Lung (tissue), 12 donors: Measurements from ENCODE around the gene CST7. TPM values are rescaled to one million over a fixed set of nuclear protein-coding genes. Genes with fewer than 3 reads are reported as not detected.
"Not testable (repeated sequence)": the region's sequence is repeated elsewhere in the genome, so short reads cannot be mapped to it uniquely, and the experiment has no call there.

Experiments
- ATAC-seq: fragments of 200-7000 bp; cut with Tn5 transposase; one replicate; pipeline ENCODE4 v1.9.1; 2020; ENCODE audit warnings: moderate number of reproducible peaks; ENCODE audit not compliant: insufficient read depth, low FRiP score
- DNase-seq, 3 donors: peaks; one replicate each; pipeline ENCODE4 v3.0.0-alpha.2; 2013 to 2017
- H3K27ac ChIP-seq, 2 donors: one replicate each; pipeline ENCODE4 v1.5.1; 2013; ENCODE audit warnings: mild to moderate bottlenecking in 2 of 2, moderate library complexity in 2 of 2, control low read depth in 1 of 2, inconsistent platforms in 1 of 2, low read depth in 1 of 2, low read length in 1 of 2
- H3K27me3 ChIP-seq, 3 donors: one replicate each; pipeline ENCODE4 v1.5.1; 2013; ENCODE audit warnings: low read length in 2 of 3; ENCODE audit not compliant: control insufficient read depth in 3 of 3, insufficient read depth in 3 of 3
- H3K36me3 ChIP-seq, 4 donors: one replicate each; pipeline ENCODE4 v1.5.1; 2013; ENCODE audit warnings: low read length in 4 of 4, mild to moderate bottlenecking in 1 of 4, moderate library complexity in 1 of 4; ENCODE audit not compliant: control insufficient read depth in 4 of 4, insufficient read depth in 4 of 4
- H3K4me1 ChIP-seq, 5 donors: one replicate each; pipeline ENCODE4 v1.5.1; 2013; ENCODE audit warnings: low read length in 5 of 5, mild to moderate bottlenecking in 2 of 5, moderate library complexity in 1 of 5; ENCODE audit not compliant: control insufficient read depth in 5 of 5, insufficient read depth in 5 of 5
- H3K4me3 ChIP-seq: one replicate; pipeline ENCODE4 v1.5.1; 2013; ENCODE audit warnings: mild to moderate bottlenecking, control low read depth, moderate library complexity
- H3K9ac ChIP-seq, 2 donors: one replicate each; pipeline ENCODE4 v1.5.1; 2013; ENCODE audit warnings: low read length in 2 of 2, control low read depth in 1 of 2; ENCODE audit not compliant: insufficient read depth in 1 of 2
- H3K9me3 ChIP-seq, 4 donors: one replicate each; pipeline ENCODE4 v1.5.1; 2013; ENCODE audit warnings: low read length in 3 of 4, mild to moderate bottlenecking in 1 of 4, moderate library complexity in 1 of 4; ENCODE audit not compliant: control insufficient read depth in 4 of 4, insufficient read depth in 3 of 4
- WGBS, 2 donors: extraction: QIAGEN DNeasy Blood & Tissue Kit; methylation state at CpG; one replicate each; pipeline ENCODE4 v1.1.7; 2013; 5-methylcytosine and 5-hydroxymethylcytosine counted together
- polyA plus RNA-seq, 2 donors: library from polyadenylated mRNA; stranded (reverse); fragments of 200-250 nt; gene quantifications; one replicate each; pipeline ENCODE4 v1.2.1, GENCODE V29; 2013
- total RNA-seq, 2 donors: library from RNA; depleted of rRNA in 1 of 2; stranded (reverse); fragments of >200 nt in 1 of 2; gene quantifications; one replicate each; pipeline ENCODE4 v1.2.1, GENCODE V29; 2014 to 2021
- TF ChIP-seq, protein P1 (sequence below): IDR thresholded peaks from 2 replicates; pipeline ENCODE4 v1.5.1; 2012; ENCODE audit warnings: mild to moderate bottlenecking; ENCODE audit errors: control extremely low read depth, extremely low read depth
- donor health status: control.
- donor health status: control.
- donor health status: Bipolar disorder and iron deficiency.
- donor health status: healthy.
- donor health status: DM: yes; HTN: yes; CAD: no.

The CST7 gene
- total and polyA plus RNA-seq, 4 donors, result 4.7 to 119 (median 8.4) TPM

- peaks cover 0 to 3% (median 0%) of the 10 kb centered on the region in 4 donors for H3K9me3 ChIP-seq
- ATAC-seq, result peak; percentile 51
- no peak overlapping the region for H3K4me3 ChIP-seq
- peak overlapping the region in 1 of 2 donors; percentile 80 for H3K27ac ChIP-seq
- peaks cover 0 to 4% (median 2%) of the 10 kb centered on the region in 4 donors for H3K36me3 ChIP-seq
- TF ChIP-seq, protein P1, sequence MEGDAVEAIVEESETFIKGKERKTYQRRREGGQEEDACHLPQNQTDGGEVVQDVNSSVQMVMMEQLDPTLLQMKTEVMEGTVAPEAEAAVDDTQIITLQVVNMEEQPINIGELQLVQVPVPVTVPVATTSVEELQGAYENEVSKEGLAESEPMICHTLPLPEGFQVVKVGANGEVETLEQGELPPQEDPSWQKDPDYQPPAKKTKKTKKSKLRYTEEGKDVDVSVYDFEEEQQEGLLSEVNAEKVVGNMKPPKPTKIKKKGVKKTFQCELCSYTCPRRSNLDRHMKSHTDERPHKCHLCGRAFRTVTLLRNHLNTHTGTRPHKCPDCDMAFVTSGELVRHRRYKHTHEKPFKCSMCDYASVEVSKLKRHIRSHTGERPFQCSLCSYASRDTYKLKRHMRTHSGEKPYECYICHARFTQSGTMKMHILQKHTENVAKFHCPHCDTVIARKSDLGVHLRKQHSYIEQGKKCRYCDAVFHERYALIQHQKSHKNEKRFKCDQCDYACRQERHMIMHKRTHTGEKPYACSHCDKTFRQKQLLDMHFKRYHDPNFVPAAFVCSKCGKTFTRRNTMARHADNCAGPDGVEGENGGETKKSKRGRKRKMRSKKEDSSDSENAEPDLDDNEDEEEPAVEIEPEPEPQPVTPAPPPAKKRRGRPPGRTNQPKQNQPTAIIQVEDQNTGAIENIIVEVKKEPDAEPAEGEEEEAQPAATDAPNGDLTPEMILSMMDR, result no peak
- peak; percentile 36 to 81 (median 52) for DNase-seq
- 42 to 45% methylated on average over 4 of the region's 4 CpGs for WGBS, 2 donors
- no peak overlapping the region for H3K9ac ChIP-seq
- no peaks in the 10 kb centered on the region for H3K27me3 ChIP-seq
- peaks cover under 1 to 6% (median 3%) of the 10 kb centered on the region in 5 donors for H3K4me1 ChIP-seq
These were observed 51.3 kb downstream of the CST7 start for GRCh38 chr20:25000268-25000801.

DNA sequence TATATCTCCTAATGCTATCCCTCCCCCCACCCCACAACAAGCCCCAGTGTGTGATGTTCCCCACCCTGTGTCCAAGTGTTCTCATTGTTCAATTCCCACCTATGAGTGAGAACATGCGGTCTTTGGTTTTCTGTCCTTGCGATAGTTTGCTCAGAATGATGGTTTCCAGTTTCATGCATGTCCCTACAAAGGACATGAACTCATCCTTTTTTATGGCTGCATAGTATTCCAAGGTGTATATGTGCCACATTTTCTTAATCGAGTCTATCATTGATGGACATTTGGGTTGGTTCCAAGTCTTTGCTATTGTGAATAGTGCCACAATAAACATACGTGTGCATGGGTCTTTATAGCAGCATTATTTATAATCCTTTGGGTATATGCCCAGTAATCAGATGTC, 52.3 kb downstream of the CST7 start:
- ATAC-seq, H3K4me1 ChIP-seq, H3K9ac ChIP-seq, H3K36me3 ChIP-seq, H3K9me3 ChIP-seq, H3K27me3 ChIP-seq, DNase-seq, H3K4me3 ChIP-seq, H3K27ac ChIP-seq: not testable (repeated sequence)
- WGBS, 2 donors, result 90 to 96% methylated on average over 4 of the region's 4 CpGs

- no peaks in the 10 kb centered on the region for H3K27me3 ChIP-seq
- peaks cover 0 to 6% (median 3%) of the 10 kb centered on the region in 5 donors for H3K4me1 ChIP-seq
- H3K9me3 ChIP-seq, result peaks cover 0 to 3% (median 0%) of the 10 kb centered on the region in 4 donors
- 91 to 97% methylated on average over 1 of the region's 1 CpG for WGBS, 2 donors
- H3K27ac ChIP-seq, result no peak overlapping the region
- TF ChIP-seq, protein P1, result no peak
- H3K4me3 ChIP-seq, result no peak overlapping the region
- H3K9ac ChIP-seq, result no peak overlapping the region
- no peak for ATAC-seq
- no peak for DNase-seq
- H3K36me3 ChIP-seq, result peaks cover 0 to 17% (median 11%) of the 10 kb centered on the region in 4 donors
These were observed 53.9 kb downstream of the CST7 start for GRCh38 chr20:25003002-25003401.

- Histone ChIP-seq H3K4me1 (peaks cover 0 to 4% (median 0%) of the 10 kb centered on the region in 5 donors), H3K36me3 (peaks cover 0 to 31% (median 12%) of the 10 kb centered on the region in 4 donors), H3K4me3 (no peak overlapping the region), H3K27ac (no peak overlapping the region), H3K27me3 (no peaks in the 10 kb centered on the region), H3K9me3 (peaks cover 0 to 3% (median 0%) of the 10 kb centered on the region in 4 donors), H3K9ac (no peak overlapping the region)
- peak; percentile 37 to 62 (median 39) for DNase-seq
- ATAC-seq, result no peak
- TF ChIP-seq, protein P1, result no peak
- WGBS, 2 donors, result 78 to 81% methylated on average over 2 of the region's 2 CpGs
These were observed 56.2 kb downstream of the CST7 start for GRCh38 chr20:25005220-25005619.
